RKO (cell line): Measurements from ENCODE around the gene PGM1.

Source experiments
- DNase-seq: peaks from one replicate; pipeline ENCODE4 v3.0.0-alpha.2; 2016; ENCODE audit warnings: low spot score

PGM1 gene

GRCh38 chr1:63601061-63601460 lies 7.8 kb downstream of the PGM1 start:
- DNase-seq: no peak

- no peak for DNase-seq
Observed at GRCh38 chr1:63601463-63601862, 8.3 kb downstream of the PGM1 start.

- no peak for DNase-seq
Observed at GRCh38 chr1:63601912-63602311, 8.7 kb downstream of the PGM1 start.

- no peak for DNase-seq
Observed at GRCh38 chr1:63602629-63603028, 9.4 kb downstream of the PGM1 start.

- DNase-seq: no peak
Observed at GRCh38 chr1:63603810-63604209, 10.6 kb downstream of the PGM1 start.

- no peak for DNase-seq
Observed at GRCh38 chr1:63607322-63607721, 14.1 kb downstream of the PGM1 start.

GRCh38 chr1:63611231-63611630 lies 18.0 kb downstream of the PGM1 start:
- DNase-seq: no peak

- no peak for DNase-seq
Observed at GRCh38 chr1:63612564-63612963, 19.4 kb downstream of the PGM1 start.

- no peak for DNase-seq
Observed at GRCh38 chr1:63612971-63613370, 19.8 kb downstream of the PGM1 start.

- peak; percentile 57 for DNase-seq
Observed at GRCh38 chr1:63615768-63616420, 22.7 kb downstream of the PGM1 start.

GRCh38 chr1:63617450-63617849 lies 24.2 kb downstream of the PGM1 start:
- no peak for DNase-seq

- DNase-seq: no peak
Observed at GRCh38 chr1:63618011-63618410, 24.8 kb downstream of the PGM1 start.

GRCh38 chr1:63619558-63619957 lies 26.3 kb downstream of the PGM1 start:
- DNase-seq: no peak

- no peak for DNase-seq
Observed at GRCh38 chr1:63620671-63621070, 27.5 kb downstream of the PGM1 start.

GRCh38 chr1:63621075-63621474 lies 27.9 kb downstream of the PGM1 start:
- DNase-seq: no peak

GRCh38 chr1:63621698-63622097 lies 28.5 kb downstream of the PGM1 start:
- DNase-seq: no peak

- no peak for DNase-seq
Observed at GRCh38 chr1:63622849-63623566, 29.8 kb downstream of the PGM1 start.

GRCh38 chr1:63623952-63624351 lies 30.7 kb downstream of the PGM1 start:
- DNase-seq: no peak

GRCh38 chr1:63624911-63625310 lies 31.7 kb downstream of the PGM1 start:
- no peak for DNase-seq

- no peak for DNase-seq
Observed at GRCh38 chr1:63626222-63626621, 33.0 kb downstream of the PGM1 start.

GRCh38 chr1:63628607-63629006 lies 35.4 kb downstream of the PGM1 start:
- DNase-seq: no peak

- DNase-seq: no peak
Observed at GRCh38 chr1:63630238-63630637, 37.0 kb downstream of the PGM1 start.

- no peak for DNase-seq
Observed at GRCh38 chr1:63630666-63631065, 37.5 kb downstream of the PGM1 start.

- no peak for DNase-seq
Observed at GRCh38 chr1:63632110-63632509, 38.9 kb downstream of the PGM1 start.
